ENCODE results near the gene FYN. TPM values are rescaled to one million over a fixed set of nuclear protein-coding genes. Genes with fewer than 3 reads are reported as not detected.

FYN gene
- total and polyA plus RNA-seq, 2 of the 13 experiments (the other 11 are each of a cell fraction or from before 2014, with no cell fraction given) = 15.5 to 24.6 TPM

- CTCF ChIA-PET (ENCODE audit: low intra/inter-chr PET ratio, low total read pairs) = no interaction called here
Measured at GRCh38 chr6:111669326-111669725, 203.9 kb downstream of the FYN start.

More at GRCh38 chr6:111669326-111669725, 203.9 kb downstream of the FYN start:
- TF ChIP-seq TCF12 (IDR thresholded peaks at IDR 0.05) = no peak
- TF ChIP-seq TCF12 (CRISPR knock-in tag; IDR thresholded peaks at IDR 0.05) = no peak
- TF ChIP-seq ZNF629 (CRISPR knock-in tag; conservative IDR thresholded peaks at IDR 0.05) = no peak
- TF ChIP-seq ZNF224 (CRISPR knock-in tag; IDR thresholded peaks at IDR 0.05) = no peak
- no peak for TF ChIP-seq ZBTB7B (CRISPR knock-in tag; IDR thresholded peaks at IDR 0.05)
- TF ChIP-seq REPIN1 (CRISPR knock-in tag; IDR thresholded peaks at IDR 0.05; ENCODE audit: borderline replicate concordance, low read depth) = no peak
- no peak for TF ChIP-seq ZBTB34 (CRISPR knock-in tag; IDR thresholded peaks at IDR 0.05)
- TF ChIP-seq ZNF543 (CRISPR knock-in tag; IDR thresholded peaks at IDR 0.05) = no peak
- no peak for TF ChIP-seq ZBTB49 (CRISPR knock-in tag; IDR thresholded peaks at IDR 0.05; ENCODE audit: borderline replicate concordance)
- no peak for TF ChIP-seq TIGD3 (CRISPR knock-in tag; IDR thresholded peaks at IDR 0.05; ENCODE audit: borderline replicate concordance)
- no peak for TF ChIP-seq ZEB1 (IDR thresholded peaks at IDR 0.05; ENCODE audit: insufficient replicate concordance, low read depth)
- TF ChIP-seq ARID5B (CRISPR knock-in tag; IDR thresholded peaks at IDR 0.05) = no peak
- no peak for DNase-seq (ENCODE audit: low spot score)
- H3K9me3 ChIP-seq (ENCODE audit: low read length) = no peaks in the 10 kb centered on the region
- 76% methylated on average over 4 of the region's 4 CpGs for WGBS (ENCODE audit: low lambda C conversion rate)
- H3K27ac ChIP-seq (ENCODE audit: extremely low read length, insufficient read depth, low read length) = no peak overlapping the region
- POLR2A ChIA-PET = no interaction called here
- intact Hi-C loops (cut with micrococcal nuclease; ENCODE audit: unreplicated experiment) (no loop called here), in situ Hi-C loops (cut with HindIII; ENCODE audit: extremely low pct_ligation_motif_present, low pct_unique_long_range_greater_than_20kb) (no loop called here)
- H4K20me1 ChIP-seq (ENCODE audit: insufficient read depth, low read length) = no peaks in the 10 kb centered on the region
- no peak overlapping the region for H3K4me2 ChIP-seq (ENCODE audit: low read depth, low read length)
- peaks cover 12% of the 10 kb centered on the region for H3K4me1 ChIP-seq (ENCODE audit: insufficient read depth, low read length)
- no TSS peak for BruUV-seq (replicated peaks)
- no peak for ATAC-seq
- H3K27me3 ChIP-seq (ENCODE audit: control insufficient read depth in 1 of 2, insufficient read depth in 2 of 2, low read length in 2 of 2) = no peaks in the 10 kb centered on the region
- H3K9ac ChIP-seq (ENCODE audit: insufficient read depth, low read depth, low read length) = no peak overlapping the region
- H2AFZ ChIP-seq (ENCODE audit: low read length) = no peak overlapping the region
- H3K4me3 ChIP-seq (replicated peaks in 1 of 3; ENCODE audit: insufficient read depth in 1 of 3, low read depth in 2 of 3, low read length in 3 of 3) = no peak overlapping the region
- no peaks in the 10 kb centered on the region for H3K79me2 ChIP-seq (ENCODE audit: insufficient read depth, low read length)
- no peak for FAIRE-seq
- H3K36me3 ChIP-seq (replicated peaks in 1 of 2; ENCODE audit: control insufficient read depth in 1 of 2, insufficient read depth in 2 of 2, low read length in 2 of 2) = peaks cover 0 to 1% of the 10 kb centered on the region in 2 experiments; a peak in 3 of 5 replicates

Measured in HepG2 (cell line).